Fibroblast of mammary gland (primary cell): Measurements from ENCODE around the gene HSDL2.
"Not testable (repeated sequence)": the region's sequence is repeated elsewhere in the genome, so short reads cannot be mapped to it uniquely, and the experiment has no call there.

Experiments used
- DNase-seq: peaks from one replicate; pipeline ENCODE4 v3.0.0-alpha.2; 2010; ENCODE audit warnings: low read depth
- H3K4me3 ChIP-seq: 2 replicates; pipeline ENCODE4 v1.5.1; 2011; ENCODE audit warnings: low read depth, mild to moderate bottlenecking, low read length, moderate library complexity; ENCODE audit not compliant: control insufficient read depth
- TF ChIP-seq, protein P1 (sequence below): conservative IDR thresholded peaks from 2 replicates; pipeline ENCODE4 v1.5.1; 2011; ENCODE audit warnings: low read depth, low read length, inconsistent platforms; ENCODE audit not compliant: control insufficient read depth, insufficient read depth

Gene HSDL2

DNA sequence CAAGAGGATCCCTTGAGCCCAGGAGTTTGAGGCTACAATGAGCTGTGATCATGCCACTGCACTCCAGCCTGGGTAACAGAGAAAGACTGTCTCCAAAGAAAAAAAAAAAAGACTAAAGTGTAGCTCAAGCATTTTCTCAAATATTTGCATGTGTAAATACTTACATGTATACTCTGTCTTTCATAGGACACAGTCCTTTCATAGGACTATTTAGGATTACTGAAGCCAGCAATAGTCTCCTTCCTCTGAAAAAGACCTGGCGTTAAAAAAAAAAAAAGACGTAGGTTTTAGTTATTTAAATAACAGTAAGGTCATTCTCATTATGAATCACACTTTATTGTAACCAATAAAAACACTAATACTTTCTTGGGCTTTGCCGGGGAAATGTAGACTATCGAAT is 29.9 kb downstream of the HSDL2 start:
- no peak for DNase-seq
- TF ChIP-seq, protein P1, sequence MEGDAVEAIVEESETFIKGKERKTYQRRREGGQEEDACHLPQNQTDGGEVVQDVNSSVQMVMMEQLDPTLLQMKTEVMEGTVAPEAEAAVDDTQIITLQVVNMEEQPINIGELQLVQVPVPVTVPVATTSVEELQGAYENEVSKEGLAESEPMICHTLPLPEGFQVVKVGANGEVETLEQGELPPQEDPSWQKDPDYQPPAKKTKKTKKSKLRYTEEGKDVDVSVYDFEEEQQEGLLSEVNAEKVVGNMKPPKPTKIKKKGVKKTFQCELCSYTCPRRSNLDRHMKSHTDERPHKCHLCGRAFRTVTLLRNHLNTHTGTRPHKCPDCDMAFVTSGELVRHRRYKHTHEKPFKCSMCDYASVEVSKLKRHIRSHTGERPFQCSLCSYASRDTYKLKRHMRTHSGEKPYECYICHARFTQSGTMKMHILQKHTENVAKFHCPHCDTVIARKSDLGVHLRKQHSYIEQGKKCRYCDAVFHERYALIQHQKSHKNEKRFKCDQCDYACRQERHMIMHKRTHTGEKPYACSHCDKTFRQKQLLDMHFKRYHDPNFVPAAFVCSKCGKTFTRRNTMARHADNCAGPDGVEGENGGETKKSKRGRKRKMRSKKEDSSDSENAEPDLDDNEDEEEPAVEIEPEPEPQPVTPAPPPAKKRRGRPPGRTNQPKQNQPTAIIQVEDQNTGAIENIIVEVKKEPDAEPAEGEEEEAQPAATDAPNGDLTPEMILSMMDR, result no peak
- no peak overlapping the region for H3K4me3 ChIP-seq

DNA sequence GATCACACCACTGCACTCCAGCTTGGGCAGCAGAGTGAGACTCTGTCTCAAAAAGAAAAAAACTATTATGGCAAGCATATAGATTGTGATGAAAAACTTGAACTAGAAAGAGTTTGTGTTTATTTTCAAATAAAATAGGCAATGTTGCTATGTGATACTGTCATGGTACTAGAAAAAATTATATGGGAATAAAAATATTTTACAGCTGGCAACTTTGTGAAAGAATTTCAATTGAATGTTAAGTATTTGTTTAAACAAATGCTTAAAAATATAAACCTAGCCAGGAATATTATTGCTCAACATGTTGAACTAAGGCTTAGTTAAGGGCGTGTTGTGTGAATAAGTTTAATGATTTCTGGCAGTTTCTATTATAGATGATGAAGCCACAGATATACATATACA is 31.7 kb downstream of the HSDL2 start:
- TF ChIP-seq, protein P1, result no peak

GRCh38 chr9:112413728-112414127 is 33.8 kb downstream of the HSDL2 start:
- not testable (repeated sequence) for DNase-seq, H3K4me3 ChIP-seq

More for the DNA sequence above, 31.7 kb downstream of the HSDL2 start:
- no peak overlapping the region for H3K4me3 ChIP-seq
- DNase-seq, result no peak

GRCh38 chr9:112420208-112420607 is 40.3 kb downstream of the HSDL2 start:
- no peak overlapping the region for H3K4me3 ChIP-seq
- TF ChIP-seq, protein P1, result no peak
- DNase-seq, result no peak

DNA sequence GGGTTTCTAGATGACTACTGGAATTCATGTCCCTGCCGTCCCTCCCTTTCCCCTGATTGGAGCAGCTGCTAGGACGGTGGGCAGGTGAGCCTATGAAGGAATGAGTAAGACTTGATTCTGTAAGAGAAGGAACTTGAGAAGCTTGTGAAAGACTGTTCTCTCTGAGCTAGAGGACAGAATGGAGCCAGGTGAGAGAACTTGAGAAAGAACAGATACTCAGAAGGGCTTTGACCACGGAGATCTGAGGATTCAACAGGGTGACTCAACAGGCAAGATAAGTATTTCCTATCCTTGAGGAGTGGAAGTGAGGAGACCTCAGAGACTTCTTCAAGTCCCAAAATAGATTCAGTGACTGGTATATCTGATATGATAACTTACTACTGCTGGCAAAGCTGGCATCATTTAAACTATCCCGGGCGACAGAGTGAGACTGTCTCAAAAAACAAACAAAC is 41.9 kb downstream of the HSDL2 start:
- H3K4me3 ChIP-seq, result no peak overlapping the region
- TF ChIP-seq, protein P1, result no peak
- peak; percentile 2 for DNase-seq

DNA sequence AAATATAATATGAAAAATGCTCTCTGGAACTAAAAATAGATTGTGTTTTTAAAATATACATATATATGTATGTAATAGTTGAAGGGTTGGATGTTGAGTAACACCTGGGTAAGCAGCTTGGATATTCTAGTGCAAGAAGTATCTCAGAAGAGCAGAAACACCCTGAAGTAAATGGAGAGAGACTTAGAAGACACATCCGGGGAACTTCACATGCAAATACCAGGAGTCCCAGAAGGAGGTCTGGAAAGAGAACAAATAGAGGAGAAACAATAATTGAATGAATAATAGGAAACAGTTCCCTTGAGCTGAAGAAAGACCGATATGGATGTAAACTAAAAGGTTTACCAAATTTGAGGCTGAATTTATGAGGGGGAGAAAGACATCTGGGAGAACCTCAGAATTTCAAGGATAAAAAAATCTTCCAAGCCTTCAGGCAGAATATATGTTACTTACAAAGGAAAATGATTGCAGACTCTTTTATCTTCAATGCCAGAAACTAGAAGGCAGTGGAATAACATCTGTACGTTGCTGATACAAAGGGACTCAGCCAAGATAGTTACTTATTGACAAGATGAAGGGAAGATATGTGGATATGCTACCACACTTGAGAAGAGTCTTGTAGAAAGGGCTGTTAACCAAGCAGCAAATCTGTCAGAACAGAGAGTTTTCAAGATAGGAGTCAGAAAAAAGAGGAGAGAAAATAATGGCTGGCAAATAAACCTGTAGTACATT is 42.7 kb downstream of the HSDL2 start:
- no peak for DNase-seq
- TF ChIP-seq, protein P1, result no peak
- H3K4me3 ChIP-seq, result no peak overlapping the region

DNA sequence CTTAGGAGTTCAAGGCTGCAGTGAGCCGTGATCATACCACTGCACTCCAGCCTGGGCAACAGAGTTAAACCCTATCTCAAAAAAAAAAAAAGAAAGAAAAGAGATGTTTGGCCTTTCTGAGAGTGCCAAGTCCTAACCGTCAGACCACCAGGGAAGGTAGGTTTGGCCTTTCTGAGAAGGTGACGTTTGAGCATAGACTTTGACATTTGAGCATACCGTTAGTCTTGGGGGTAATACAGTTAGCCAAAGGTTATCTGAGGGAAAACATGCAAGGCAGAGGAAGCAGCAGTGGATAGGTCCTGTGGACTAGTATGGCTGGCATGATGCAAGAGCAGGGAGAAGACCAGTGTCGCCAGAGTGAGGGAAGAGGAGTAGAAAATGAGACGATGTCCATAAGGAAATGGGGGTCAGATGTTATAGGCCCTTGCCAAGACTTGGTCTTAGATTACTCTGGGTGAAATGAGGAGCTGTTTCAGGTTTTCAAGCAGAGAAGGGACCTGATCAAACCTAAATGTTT is 50.2 kb downstream of the HSDL2 start:
- TF ChIP-seq, protein P1, result no peak
- DNase-seq, result no peak
- H3K4me3 ChIP-seq, result no peak overlapping the region
